GM12865 (cell line): Measurements from ENCODE around the gene HTR3A.

Source experiments
- DNase-seq: peaks from one replicate; pipeline ENCODE4 v3.0.0; 2010; ENCODE audit warnings: low read depth
- H3K4me3 ChIP-seq: 2 replicates; pipeline ENCODE4 v1.5.1; 2011; ENCODE audit warnings: mild to moderate bottlenecking, low read depth, low read length, control low read depth
- TF ChIP-seq, protein P1 (sequence below): IDR thresholded peaks from 2 replicates; pipeline ENCODE4 v1.5.1; 2011; ENCODE audit warnings: low read length, control low read depth, low read depth, inconsistent platforms; ENCODE audit not compliant: insufficient read depth; ENCODE audit errors: missing control alignments

HTR3A gene

DNA sequence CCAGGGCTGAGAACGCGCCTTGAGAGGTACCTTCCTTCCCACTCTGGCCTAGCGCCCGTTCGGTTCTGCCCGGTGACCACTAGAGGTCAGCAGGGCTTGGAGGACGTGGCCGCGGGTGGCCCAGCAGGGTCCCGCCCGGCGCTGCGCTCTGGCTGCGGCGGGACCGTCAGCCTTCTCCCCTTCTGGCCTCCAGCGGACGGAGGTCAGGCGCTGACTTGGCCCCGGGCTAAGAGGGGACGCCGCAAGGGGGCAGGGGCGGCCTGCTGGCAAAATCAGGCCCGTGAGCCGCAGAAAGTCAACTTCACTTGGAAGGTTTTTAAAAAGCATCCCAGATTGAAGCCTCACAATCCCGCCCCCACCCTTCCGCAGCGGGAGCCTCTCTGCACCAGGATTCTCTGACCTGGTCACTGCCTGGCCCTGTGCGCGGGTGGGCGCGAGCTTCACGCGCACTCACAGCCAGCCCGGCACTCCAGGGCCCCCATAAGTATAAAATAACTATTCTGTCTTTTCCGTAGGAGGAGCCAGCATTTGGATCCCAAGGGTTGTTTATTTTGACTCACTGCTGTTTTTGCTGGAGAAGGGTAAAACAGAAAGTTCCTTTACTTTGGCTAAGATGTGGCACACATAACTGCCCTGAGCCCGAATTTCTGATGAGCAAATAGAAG, 61.4 kb downstream of the HTR3A start:
- no peak overlapping the region for H3K4me3 ChIP-seq
- DNase-seq = peak; percentile 24
- TF ChIP-seq, protein P1, sequence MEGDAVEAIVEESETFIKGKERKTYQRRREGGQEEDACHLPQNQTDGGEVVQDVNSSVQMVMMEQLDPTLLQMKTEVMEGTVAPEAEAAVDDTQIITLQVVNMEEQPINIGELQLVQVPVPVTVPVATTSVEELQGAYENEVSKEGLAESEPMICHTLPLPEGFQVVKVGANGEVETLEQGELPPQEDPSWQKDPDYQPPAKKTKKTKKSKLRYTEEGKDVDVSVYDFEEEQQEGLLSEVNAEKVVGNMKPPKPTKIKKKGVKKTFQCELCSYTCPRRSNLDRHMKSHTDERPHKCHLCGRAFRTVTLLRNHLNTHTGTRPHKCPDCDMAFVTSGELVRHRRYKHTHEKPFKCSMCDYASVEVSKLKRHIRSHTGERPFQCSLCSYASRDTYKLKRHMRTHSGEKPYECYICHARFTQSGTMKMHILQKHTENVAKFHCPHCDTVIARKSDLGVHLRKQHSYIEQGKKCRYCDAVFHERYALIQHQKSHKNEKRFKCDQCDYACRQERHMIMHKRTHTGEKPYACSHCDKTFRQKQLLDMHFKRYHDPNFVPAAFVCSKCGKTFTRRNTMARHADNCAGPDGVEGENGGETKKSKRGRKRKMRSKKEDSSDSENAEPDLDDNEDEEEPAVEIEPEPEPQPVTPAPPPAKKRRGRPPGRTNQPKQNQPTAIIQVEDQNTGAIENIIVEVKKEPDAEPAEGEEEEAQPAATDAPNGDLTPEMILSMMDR = peak; percentile 37

DNA sequence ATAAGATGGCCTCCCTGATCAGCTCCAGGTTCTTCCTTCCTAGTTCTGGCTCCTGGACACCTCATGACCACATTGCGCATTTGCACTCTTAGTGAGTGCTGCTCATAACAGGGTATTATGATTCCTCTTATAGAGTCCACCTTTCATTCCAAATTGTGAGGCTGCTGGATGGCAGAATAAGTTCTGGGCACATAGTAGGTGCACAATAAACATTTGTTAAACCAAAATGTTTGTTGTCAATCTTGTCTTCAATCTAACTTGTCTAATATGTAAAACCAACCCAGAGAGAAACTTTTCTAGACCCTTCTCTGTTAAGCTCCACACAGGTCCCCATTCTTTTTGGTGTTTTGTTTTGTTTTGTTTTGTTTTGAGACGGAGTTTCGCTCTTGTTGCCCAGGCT, 62.0 kb downstream of the HTR3A start:
- DNase-seq = no peak
- TF ChIP-seq, protein P1 = no peak
- no peak overlapping the region for H3K4me3 ChIP-seq

DNA sequence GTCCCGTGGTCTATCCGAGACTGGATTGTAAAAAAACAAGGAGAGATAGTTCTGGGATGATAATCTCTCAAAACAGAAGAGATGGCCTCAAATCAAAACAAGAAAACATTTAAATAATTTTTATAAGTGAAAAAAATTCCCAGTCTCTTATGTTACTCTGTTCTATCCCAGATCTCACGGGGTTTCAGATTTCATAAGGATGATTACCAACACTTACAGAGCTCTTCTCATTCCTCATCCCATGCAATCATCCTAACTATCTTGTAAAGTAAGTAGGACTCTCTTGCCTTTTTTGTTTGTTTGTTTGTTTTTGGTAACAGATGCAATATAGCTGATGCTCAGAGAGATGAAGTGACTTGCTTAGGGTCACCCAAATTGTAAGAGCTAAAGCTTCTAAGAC, 64.6 kb downstream of the HTR3A start:
- DNase-seq = no peak
- TF ChIP-seq, protein P1 = no peak
- H3K4me3 ChIP-seq = no peak overlapping the region
